ENCODE results near the gene NPC1L1.

Gene NPC1L1

DNA sequence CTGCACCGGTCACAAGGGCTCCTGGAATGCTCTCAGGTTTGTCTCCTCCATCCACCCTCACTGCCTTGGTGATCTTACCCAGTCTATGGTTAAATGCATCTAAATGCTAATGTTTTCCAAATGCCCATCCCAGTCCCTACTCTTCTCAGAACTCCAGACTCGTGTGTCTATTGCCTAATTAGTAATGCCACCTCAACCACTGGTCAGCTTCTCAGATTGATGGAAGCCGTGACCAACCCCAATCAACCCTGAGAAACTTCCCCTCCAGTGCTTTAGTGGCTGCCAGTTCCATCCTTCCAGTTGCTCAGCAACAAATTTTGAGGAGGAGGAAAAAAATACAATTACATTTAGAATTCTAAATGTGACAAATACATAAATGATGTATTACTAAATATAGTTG lies 69.3 kb downstream of the NPC1L1 start:
- DNase-seq (ENCODE audit: low spot score) = no peak

- no peak for DNase-seq (ENCODE audit: low spot score)
These were observed 69.7 kb downstream of the NPC1L1 start for GRCh38 chr7:44471436-44471835.

DNA sequence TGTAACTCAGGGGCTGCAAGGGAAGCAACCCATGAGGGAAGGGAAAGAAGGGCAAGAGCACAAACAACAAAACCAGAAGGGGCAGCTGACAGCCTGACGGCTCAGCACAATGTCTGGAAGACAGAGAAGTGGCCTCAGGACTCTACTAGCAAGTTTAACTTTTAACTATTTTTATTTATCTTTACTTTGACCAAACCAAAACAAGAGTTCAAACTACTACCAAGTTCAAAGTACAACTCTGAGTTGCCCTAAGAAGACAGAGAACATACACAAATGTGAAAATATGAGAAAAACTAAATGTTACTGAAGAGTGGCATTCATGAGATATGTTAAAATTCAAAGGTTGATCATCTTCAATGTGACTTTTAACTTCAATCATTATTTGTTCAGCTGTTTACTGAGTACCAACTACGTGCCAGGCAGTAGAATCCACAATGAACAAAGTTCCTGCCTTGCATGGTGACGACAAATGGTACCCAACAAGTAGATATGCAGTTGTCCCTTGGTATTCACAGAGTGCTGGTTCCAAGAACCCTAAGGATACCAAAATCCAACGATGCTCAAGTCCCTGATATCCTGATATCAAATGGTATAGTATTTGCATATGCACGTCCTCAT lies 70.4 kb downstream of the NPC1L1 start:
- DNase-seq (ENCODE audit: low spot score) = no peak

DNA sequence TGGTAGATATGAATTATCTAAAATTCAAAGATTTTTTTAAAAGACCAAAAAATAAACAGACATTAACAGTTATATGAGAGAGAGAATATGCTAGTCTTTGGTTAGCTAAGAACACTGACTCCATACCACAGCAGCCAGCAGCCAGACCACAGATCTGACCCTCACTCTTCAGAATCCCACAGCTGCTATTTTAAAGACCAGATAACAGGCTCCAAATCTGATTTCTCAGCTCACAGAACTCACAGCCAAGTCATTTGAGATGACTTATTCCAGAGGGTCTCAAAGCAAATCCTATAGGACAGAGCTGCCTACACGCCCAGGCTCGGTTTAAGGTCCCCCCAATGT lies 71.0 kb downstream of the NPC1L1 start:
- DNase-seq (ENCODE audit: low spot score) = no peak

DNA sequence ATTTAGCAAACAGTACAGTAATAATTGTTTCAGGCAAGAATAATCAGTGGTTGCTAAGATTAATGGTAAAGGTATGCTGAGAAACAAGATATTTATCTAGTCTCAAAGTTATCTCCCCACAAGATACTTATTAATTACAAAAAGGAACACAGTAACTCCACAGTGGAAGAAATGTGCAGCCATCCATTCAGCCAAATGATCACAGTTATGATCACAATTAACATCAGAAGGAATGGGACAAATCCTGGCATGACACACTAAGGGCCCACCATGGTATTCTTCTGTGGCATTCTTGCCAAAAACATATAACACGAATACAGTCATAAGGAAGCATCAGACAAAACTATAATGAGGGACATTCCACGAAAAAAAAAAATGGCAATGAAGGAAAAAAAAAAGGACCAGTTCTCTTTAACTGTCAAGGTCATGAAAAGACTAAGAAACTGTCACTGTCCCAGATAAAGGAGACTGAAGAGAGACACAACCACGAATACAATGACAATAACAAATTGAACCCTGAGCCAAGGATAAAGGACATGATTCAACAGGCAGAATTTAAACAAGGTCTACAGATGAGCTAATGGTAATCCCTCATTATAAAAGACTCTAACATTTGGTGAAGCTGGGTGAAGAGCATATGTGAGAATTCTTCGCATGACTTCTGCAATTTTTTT lies 71.5 kb downstream of the NPC1L1 start:
- no peak for DNase-seq (ENCODE audit: low spot score)

DNA sequence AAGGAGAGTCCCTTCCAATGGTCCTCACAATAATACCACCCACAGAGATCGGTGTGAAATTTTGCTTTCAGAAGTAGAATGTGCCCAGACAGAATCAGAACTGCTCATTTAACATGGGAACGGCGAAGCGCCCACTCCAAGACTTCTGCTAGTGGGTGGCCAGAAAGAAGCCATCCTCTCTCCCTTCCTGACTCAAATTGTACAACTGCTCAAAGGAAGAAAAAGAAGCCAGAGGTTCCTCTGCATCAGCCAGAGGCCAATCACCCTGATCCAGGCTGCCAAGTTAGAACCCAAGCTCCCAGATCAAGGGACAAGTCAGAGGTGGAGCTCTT lies 73.9 kb downstream of the NPC1L1 start:
- DNase-seq (ENCODE audit: low spot score) = no peak

GRCh38 chr7:44466300-44467216 lies 74.6 kb downstream of the NPC1L1 start:
- no peak for DNase-seq (ENCODE audit: low spot score)

GRCh38 chr7:44465490-44465889 lies 75.6 kb downstream of the NPC1L1 start:
- no peak for DNase-seq (ENCODE audit: low spot score)

DNA sequence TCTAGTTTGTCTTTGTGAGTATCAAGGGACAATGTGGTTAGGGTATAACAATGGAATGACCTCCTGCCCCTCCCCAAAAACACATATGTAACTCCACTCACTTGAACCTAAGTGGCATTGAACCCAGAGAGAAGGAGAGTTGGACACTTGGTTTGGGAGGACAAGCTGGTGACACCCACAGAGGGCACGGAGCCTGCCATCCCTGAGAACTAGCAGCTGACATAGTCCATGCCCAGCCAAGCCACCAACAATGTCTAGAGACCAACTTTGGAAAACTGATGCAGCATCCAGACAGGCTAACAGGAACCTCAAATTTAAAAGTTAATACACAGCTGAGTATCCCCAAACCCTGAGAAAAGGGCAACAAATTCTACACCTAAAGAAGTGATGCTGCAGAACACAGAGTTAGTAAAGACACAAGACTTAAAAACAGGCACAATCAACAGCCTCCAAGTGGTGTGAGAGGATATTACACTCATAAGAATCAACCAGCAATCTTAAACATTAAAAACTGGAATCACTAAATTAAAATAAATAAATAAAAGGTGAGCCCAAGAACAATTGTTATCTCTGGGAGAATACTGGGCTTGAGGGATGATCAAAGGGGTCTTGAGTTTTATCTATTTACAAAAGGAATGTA lies 77.8 kb downstream of the NPC1L1 start:
- DNase-seq (ENCODE audit: low spot score) = no peak
